Islet of Langerhans (tissue), 1 donor: ENCODE data around the gene VSIG10L.

Experiments
- FAIRE-seq: peaks from one replicate; lab custom pipeline; 2011; peaks lifted over from hg19 to GRCh38; lab: Jason Lieb, UNC

The VSIG10L gene

DNA sequence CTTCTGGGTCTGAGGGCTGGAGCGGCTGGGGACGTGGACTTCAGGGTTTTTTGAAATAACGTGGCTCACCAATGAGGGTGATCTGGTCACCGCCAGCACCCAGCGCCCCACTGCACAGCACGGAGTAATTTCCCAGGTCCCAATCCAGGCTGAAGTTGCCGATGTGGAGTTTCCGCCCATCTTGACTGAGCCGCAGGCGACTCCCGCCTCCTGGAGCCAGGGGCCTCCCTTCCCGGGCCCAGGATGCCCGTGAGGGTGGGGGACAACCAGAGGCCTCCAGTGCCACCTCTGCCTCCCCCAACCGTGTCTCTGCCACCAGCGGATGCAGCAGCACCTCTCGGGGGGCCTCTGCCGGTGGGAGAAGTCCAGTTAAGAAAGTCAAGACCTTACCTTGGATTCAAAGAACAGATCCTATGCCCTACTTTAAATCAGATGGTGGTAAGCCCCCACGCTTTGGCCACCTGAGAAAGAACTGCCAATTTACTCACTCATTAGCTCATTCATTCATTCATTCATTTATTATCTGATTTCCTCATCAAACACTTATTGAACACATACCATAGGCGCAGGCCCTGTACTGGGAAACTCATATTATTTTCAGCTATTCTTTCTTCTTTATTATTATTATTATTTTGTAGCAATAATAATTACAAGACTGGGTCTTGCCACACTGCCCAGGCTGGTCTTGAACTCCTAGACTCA is 3.9 kb downstream of the VSIG10L start:
- no peak for FAIRE-seq

DNA sequence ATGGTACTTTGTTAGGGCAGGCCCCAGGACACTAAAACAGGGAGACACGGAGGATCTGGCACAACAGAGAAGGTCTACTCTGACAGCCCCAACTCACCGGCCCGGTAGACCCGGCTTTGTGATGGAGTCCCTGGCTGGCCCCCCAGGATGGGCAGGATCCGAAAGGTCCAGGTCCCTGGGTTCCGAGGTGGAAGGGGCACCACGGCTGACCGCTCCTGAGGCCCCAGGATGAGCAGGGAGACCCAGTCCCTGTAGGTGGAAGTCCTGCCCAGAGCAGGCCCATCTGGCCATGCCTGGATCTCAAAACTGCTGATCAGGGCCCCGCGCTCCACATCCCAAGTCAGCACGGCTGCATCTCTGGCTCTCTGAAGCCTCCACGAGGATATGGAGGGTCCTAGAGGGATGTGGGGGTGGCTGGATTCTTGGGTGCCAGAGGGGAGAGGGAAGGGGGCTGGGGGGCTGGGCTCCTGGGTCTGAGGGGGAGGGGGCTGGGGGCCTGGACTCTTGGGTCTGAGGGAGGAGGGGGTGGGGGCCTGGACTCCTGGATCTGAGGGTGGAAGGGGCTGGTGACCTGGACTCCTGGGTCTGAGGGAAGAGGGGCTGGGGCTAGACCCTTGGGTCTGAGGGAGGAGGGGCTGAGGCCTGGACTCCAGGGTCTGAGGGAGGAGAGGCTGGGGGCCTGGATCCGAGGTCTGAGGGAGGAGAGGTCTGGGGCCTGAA is 4.6 kb downstream of the VSIG10L start:
- FAIRE-seq = no peak

DNA sequence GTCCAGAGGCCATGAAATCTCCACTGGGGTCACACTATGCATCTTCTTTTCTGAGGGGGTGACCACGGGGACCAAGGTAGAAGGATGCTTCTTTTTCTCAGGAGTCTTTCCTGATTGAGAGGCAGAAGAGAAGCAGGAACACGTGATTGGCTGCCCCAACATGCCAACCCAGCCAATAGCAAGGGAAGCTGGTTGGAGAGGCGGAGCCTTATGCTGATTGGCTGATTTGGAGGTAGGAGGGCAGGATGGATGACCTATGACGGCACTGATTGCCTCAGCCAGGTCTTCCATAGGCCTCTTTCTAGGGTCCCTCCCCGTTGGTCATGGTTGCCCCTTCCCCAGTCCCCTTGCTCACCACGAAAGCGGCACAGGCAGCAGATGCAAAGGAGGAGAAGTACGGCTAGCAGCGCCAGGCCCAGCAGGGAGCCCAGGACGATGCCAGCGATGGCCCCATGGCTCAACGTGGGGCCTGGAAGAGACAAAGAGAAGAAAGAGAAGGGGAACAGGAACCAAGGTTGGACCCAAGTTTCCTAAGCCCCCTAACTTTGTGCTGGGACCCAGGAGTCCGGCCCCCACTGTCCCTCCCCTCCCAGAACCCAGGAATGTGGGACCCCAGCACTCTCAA is 8.0 kb downstream of the VSIG10L start:
- no peak for FAIRE-seq

DNA sequence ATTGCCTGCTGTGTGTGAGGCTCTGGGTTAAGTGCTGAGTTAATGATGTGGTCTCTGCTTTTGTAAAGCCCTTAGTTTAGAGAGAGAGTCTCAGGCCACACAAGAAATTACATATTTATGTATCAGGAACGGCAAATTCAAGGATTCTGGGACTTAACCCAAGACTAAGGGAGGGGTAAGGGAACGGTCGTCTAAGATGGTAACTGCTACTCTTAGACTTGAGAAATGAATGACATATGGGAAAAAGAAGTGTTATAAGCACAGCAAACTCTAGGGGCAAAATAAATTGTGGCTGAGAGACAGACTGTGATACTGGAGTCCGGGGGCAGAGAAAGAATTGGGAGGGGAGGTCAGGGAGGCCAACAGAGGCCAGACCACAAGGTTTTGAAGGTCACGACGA is 10.2 kb downstream of the VSIG10L start:
- no peak for FAIRE-seq

DNA sequence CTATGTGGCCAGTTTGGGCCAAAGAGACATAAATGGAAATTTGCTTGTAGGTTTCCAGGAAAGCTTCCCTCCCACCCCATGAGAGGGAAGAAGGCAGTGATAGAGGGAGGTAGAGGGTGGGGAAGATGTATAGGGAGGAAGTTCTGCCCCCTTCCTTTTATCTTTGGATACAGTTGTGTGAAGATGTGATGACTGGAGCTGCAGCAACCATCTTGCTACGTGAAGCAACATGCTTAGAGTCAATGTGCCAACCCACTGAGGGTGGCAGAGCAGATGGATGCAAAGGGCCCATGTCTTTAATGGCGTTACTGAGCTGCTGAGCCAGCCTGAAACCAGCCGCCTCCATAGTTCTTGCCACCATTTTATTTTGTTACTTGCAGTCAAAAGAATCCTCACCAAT is 10.7 kb downstream of the VSIG10L start:
- FAIRE-seq = no peak

DNA sequence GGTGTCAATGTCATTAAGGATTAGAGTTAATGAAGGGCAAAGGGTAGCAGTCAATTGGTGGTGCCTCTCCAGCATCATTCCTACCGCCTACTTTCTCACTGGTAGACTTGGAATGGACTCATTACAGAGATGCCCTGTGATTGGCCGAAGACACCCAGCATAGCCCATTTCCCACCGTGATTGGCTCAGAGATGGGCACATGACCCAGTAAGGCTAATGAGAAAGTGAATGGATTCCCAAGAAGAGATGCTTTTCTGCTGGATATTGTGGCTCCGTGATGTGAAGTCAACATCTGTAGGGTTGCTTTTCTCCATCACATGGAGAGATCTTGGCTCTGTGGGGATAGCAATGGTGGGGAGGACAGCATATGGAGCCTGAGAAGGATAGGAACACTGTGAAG is 11.6 kb downstream of the VSIG10L start:
- no peak for FAIRE-seq

DNA sequence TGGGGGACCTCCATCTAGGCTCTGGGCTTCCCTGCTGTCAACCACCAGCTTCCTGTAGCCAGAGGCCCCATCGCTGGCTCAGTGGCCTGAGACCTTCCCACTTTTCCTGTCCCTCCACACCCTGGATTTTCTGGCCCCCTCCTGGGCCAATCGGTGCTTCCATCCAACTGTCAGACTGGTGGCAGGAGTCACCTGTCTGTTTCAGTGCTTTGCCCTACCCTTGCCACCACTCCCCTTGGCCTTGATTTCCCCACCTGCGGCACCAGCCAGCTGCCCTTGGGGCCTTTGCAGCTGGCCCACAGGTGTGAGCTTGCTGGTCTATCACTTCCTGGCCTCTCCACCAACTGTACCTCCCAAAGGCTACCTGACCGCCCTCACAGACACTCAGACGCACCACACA is 12.5 kb downstream of the VSIG10L start:
- FAIRE-seq = no peak

DNA sequence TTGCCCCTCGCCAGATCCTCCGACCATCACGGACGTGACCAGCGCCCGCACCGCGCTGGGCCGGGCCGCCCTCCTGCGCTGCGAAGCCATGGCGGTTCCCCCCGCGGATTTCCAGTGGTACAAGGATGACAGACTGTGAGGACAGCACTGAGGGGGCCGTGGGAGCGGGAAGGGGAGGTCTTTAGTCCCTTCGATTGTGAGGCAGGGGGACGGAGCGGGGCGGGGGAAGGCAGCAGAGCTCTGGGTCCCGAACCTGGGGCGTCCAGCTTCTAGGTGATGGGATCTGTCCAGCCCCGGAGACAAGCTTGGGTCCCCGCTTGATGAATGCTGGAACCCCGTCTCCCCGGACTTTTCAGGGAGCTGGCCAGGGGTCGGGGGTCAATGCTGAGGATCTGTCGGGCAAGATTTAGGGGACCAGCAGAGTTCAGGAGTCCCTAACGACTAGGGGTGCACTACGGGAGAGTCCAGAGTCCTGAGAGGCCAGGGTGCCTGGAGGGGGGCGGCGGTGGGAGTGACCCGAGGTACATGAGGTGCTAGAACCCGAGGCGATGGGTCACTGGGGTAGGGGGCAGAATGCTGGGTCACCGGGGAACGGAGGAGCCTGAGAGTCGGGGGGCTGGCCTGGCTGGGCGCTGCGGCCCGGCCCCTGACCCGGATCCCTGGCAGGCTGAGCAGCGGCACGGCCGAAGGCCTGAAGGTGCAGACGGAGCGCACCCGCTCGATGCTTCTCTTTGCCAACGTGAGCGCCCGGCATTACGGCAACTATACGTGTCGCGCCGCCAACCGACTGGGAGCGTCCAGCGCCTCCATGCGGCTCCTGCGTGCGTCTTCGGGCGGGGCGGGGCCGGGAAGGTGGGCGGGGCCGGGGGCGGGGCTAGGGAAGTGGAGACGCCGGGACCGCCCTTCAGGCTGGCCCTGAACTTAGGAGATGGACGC is 14.6 kb downstream of the VSIG10L start:
- no peak for FAIRE-seq

DNA sequence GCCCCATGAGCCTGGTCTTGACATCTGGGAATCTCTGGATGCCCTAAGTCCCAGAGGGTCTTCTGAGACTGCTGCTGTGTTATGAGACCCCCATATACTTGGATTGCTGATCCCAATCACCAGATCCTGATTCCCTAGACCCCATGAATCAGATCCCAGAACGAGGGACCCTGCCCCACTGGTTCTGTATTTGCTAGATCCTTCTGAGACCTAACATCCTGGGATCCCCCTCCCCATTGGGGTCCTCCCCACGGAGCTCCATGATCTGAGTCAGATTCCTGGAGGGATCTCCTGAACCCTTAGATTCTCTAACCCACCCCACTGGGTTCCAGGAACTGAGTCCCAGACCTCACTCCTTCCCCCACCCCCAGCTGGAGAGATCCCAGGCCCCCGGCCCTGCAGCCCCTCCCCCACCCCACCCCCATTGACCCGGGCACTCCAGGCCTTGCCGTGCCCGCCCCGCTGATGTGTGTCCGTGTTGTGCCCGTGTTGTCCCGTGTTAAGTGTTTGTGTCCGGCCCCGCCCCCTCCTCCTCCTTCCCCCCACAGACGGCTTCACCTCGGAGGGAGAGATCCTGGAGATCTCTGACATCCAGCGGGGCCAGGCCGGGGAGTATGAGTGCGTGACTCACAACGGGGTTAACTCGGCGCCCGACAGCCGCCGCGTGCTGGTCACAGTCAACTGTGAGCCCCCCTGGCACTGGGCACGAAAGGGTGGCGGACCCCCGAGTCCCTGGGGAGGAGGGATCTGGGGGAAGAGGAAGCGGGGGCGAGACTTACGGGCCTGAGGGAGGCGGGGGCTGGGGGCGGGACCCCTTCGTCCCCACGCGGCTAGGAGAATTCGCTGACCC is 15.5 kb downstream of the VSIG10L start:
- FAIRE-seq = no peak

DNA sequence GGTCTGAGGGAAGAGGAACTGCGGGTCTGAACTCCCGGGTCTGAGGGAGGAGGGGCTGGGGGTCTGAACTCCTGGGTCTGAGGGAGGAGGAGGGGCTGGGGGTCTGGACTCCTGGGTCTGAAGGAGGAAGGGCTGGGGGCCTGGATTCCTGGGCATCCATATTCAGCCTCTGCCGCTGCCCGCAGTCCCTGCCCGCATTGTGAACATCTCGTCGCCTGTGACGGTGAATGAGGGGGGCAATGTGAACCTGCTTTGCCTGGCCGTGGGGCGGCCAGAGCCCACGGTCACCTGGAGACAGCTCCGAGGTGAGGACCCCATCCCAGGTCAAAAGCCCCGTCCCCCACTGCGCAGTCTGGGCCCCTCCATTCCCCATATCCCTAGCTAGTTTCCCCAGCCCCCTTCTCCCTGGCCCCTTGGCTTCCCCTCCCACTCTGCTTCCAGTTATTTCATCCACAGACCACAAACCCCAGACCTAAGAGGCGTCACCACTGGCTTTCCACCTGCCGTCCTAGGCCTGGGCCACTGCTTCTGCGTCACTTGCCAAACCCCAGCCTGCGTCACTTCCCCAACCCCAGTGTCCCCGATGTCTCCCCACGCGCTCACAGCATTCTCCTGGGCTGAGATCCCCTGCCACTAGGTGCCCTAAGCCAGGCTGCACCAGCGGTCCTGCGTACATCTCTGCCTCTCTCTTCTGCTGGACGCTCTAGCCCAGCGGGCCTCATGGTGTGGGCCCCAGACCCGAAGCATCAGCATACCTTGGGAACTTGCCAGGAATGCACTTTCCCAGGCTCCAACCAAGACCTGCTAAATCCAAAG is 16.6 kb downstream of the VSIG10L start:
- no peak for FAIRE-seq

DNA sequence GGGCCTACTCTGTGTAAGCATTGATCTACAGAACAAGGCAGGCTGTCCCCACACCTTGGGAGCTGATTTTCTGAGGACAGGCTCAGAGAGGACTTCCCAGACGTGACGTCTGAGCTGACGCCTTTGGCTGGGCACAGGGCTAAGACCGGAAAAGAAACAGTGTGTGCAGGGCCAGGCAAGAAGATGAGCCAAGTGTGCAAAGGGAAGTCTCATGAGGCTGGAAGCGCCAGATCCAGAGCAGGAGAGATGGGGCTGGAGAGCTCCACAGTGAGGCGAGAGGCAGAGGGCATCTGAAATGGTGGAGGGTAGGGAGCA is 17.8 kb downstream of the VSIG10L start:
- FAIRE-seq = no peak

DNA sequence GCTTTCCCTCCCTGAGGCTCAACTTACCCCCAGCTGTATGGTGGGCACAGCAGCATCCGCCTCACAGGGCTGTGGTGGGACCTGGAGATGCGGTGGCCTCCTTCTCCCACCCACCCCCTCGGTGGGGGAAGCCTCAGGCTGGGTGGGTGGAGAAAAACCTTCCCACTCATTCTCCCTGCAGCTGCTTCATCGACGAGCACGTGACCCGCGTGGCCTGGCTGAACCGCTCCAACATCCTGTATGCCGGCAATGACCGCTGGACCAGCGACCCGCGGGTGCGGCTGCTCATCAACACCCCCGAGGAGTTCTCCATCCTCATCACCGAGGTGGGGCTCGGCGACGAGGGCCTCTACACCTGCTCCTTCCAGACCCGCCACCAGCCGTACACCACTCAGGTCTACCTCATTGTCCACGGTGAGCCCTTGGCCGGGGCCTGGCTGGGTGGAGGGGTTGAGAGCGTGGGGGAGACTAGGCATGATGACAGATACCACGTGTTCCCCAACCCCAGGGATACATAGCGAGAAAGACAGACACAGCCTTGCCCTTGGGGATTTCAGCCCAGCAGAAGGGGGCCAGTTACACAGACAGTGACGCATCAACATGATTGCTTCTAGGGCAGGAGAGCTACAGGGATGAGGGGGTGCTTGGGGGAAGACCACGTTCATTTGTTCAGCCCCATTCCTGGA is 18.3 kb downstream of the VSIG10L start:
- FAIRE-seq = no peak

DNA sequence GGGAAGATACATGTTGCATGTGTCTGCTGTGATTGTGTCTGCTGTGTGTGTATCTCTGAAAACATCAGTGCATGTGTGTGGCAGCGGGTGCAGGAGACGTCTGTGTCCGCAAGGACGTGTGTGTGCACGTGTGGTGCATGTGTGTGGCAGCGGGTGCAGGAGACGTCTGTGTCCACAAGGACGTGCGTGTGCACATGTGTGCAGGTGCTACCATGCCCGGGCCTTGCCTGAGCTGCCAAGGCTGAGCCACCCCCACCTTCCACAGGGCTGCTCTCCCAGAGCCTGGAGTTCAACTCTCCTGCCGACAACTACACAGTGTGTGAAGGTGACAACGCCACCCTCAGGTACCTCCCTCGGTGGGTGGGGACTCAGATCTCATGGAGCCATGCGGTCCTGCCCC is 20.1 kb downstream of the VSIG10L start:
- no peak for FAIRE-seq

DNA sequence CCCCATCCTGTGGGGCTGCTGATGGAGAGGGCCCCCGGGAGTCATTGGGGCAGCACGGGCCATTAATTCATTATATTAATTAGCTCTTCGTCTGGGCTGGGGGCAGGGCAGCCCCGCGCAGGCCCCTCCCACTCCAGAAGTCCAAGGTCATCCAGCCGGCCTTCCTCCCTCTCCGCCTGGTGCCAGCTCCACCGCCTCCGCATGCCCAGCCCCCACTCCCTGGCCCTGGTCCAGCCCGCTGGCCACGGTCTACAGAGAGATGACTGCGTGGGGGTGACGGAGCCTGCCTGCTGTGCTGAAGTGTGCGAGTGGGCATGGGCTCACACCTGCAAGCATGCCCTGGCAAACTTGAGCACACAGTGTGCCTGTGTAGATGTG is 21.7 kb downstream of the VSIG10L start:
- no peak for FAIRE-seq

DNA sequence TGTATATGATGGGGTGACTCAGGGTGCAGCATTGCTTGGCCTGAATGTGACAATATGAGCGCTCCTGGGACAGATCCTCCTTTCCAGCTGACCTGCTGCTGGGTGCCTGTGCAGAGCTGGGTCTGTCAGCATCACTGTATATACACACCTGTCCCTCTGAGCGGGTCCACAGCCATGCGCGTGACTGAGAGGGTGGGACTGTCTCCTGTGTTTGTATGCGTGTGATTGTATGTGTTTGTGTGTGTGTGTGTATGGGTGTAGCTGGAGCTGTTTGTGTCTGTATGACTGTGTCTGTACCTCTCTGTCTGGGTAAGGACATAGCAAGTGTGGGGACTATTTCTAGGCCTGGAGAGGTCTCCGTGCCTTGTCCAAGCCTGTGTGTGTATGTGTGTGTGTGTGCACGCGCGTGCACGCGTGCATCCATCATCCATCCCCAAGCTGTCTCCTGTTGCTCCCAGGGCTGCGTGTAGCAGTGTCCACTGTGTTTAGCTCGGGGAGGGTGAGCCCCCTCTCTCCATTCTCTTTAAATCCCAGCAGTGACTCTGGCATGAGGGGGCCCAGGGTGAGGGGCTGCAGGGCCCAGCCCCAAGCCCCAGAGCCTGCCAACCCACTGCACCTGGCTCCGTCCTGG is 22.2 kb downstream of the VSIG10L start:
- no peak for FAIRE-seq

DNA sequence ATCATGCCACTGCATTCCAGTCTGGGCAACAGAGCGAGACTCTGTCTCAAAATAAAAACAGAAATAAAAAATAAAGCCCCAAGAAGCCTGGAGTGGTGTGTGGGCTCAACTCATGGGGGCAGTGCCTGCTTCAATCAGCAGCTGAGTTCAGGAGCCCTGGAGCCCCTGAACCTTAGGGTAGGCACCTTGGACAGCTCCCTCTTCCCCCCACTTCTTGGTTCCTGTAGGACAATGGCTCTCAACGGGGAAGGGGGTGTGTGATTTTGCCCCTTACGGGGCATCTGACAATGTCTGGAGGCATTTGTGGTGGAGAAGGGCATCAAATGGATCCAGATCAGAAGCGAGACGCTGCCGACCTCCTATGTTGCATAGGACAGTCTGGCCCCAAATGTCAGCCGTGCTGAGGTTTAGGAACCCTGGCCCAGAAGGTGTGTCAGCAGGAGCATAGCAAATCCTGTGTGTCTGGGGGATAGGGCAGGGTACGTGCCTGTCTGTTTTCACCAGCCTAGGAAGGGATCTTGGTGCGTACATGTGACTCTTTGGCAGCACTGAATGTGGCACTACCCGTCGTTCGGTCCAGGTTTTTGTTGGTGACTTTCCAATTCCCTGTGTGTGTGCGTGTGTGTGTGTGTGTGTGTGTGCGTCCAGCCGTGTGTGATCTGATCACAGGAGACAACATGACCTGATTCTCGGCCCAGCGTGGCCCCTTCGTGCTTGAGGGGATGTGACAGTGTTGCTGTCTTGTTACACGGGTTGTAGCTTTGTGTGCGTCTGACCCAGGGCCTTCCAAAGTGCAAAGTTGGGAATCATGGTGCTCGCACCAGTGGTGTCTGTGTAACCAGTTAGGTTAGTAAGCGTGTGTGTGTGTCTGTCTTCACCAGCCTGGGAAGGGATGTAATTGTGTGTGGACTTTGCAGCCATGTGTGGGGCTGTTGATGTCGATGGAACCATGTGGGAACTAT is 23.0 kb downstream of the VSIG10L start:
- no peak for FAIRE-seq

DNA sequence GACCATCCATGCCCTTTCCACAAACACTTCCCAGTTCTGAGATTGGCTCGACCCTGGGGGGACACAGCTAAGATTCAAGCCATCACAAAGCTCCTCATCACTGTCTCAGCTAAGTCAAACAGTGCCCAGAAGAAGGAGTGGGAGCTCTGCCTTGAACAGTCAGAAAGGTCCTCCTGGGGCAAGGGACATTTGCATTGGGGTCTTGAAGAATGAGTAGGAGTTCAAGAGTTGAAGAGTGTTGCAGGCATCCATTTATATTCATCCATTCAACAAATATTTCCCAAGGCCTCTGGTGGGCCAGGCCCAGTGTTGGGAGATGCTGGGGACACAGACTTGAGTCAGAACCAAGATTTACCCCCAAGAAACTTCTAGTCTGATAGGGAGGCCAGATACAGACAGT is 24.0 kb downstream of the VSIG10L start:
- FAIRE-seq = no peak

DNA sequence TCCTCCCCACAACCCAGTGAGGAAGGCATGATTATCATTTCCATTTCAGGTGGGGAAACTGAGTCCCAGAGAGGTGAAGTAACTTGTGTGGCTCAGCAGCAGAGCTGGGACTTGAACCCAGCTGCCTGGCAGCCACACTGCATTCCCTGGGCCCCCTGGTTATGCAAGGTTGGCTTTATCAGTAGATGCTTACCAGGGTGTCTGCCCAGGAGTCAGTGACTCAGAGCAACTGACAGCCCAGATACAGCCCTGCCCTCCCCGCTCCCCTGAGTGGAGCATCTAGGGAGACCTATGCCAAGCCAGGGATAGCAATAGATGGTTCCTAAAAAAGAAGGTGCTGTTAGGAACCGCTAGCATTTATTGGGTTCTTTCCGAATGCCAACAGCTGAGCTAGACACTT is 24.6 kb downstream of the VSIG10L start:
- no peak for FAIRE-seq

DNA sequence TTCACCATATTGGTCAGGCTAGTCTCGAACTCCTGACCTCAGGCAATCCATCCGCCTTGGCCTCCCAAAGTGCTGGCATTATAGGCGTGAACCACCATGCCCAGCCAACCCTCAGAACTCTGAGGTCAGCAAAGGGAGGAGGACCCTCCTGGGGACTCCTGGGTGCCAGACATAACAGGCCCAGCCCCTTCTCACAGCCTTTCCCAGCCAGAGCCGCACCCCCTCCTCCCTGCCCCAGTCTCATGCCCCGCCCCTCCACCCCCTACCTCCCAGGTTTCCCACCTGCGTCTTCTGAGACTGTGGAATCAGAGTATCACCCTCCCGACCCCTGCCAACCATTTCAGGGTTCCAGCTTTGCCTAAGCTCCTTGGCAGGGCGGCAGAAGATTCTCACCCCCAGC is 25.3 kb downstream of the VSIG10L start:
- no peak for FAIRE-seq
